Naive thymus-derived CD4-positive, alpha-beta T cell (primary cell): ENCODE measurements around the gene ULK4. TPM values are rescaled to one million over a fixed set of nuclear protein-coding genes. Genes with fewer than 3 reads are reported as not detected.
"Not testable (repeated sequence)": the region's sequence is repeated elsewhere in the genome, so short reads cannot be mapped to it uniquely, and the experiment has no call there.

Experiments used
- ATAC-seq: fragments of 150-1000 bp; cut with Tn5 transposase; 2 replicates; pipeline ENCODE4 v1.10.0; 2021; ENCODE audit warnings: mild to moderate bottlenecking, moderate library complexity
- CTCF ChIA-PET: fragments of 350-600 bp; sonication (Branson Sonifier 250); formaldehyde crosslinking; loops from one replicate; lab custom pipeline; 2021; ENCODE audit warnings: antibody characterized with exemption; lab: Charles Lee
- POLR2A ChIA-PET: fragments of 350-600 bp; sonication (Branson Sonifier 250); formaldehyde crosslinking; loops from one replicate; lab custom pipeline; 2021; ENCODE audit warnings: antibody characterized with exemption, inconsistent platforms; lab: Charles Lee
- DNase-seq, 9 donors: peaks; one replicate each; pipeline versions ENCODE4 v3.0.0 to v3.0.0-alpha.2; 2020 to 2022; ENCODE audit warnings: mixed read lengths in 1 of 9
- H3K27ac ChIP-seq: one replicate; pipeline ENCODE4 v1.7.0; 2013; ENCODE audit warnings: mild to moderate bottlenecking, low read depth, low read length, moderate library complexity
- H3K27me3 ChIP-seq, 2 donors: one replicate each; pipeline ENCODE4 v1.7.0; 2013; ENCODE audit warnings: low read length in 2 of 2, mild to moderate bottlenecking in 2 of 2, moderate library complexity in 2 of 2; ENCODE audit not compliant: control insufficient read depth in 2 of 2, insufficient read depth in 2 of 2
- H3K36me3 ChIP-seq, 3 experiments: 1 replicate in 2 of 3; 2 replicates in 1 of 3; pipeline ENCODE4 v1.7.0; 2013; ENCODE audit warnings: low read length in 3 of 3, mild to moderate bottlenecking in 3 of 3, moderate library complexity in 1 of 3; ENCODE audit not compliant: insufficient read depth in 3 of 3, control insufficient read depth in 2 of 3
- H3K4me1 ChIP-seq, 2 donors: one replicate each; pipeline ENCODE4 v1.7.0; 2013; ENCODE audit warnings: low read length in 2 of 2, mild to moderate bottlenecking in 2 of 2, moderate library complexity in 1 of 2; ENCODE audit not compliant: control insufficient read depth in 2 of 2, insufficient read depth in 2 of 2
- H3K4me3 ChIP-seq: 2 replicates; pipeline ENCODE4 v1.7.0; 2013; ENCODE audit warnings: mild to moderate bottlenecking, low read length
- H3K9me3 ChIP-seq, 3 experiments: 1 replicate in 2 of 3; 2 replicates in 1 of 3; pipeline ENCODE4 v1.7.0; 2013; ENCODE audit warnings: low read length in 3 of 3; ENCODE audit not compliant: control insufficient read depth in 2 of 3
- H3K27ac Mint-ChIP-seq, 9 donors: one replicate each; pipeline ENCODE4 v1.8.0; 2020 to 2022; ENCODE audit warnings: mixed read lengths in 9 of 9, mild to moderate bottlenecking in 8 of 9, moderate library complexity in 5 of 9, inconsistent platforms in 2 of 9
- H3K27me3 Mint-ChIP-seq, 5 donors: one replicate each; pipeline ENCODE4 v1.8.0; 2021 to 2022; ENCODE audit warnings: mixed read lengths in 5 of 5, mild to moderate bottlenecking in 1 of 5
- H3K36me3 Mint-ChIP-seq, 5 donors: one replicate each; pipeline ENCODE4 v1.8.0; 2020 to 2022; ENCODE audit warnings: mixed read lengths in 5 of 5, mild to moderate bottlenecking in 3 of 5, inconsistent platforms in 1 of 5
- H3K4me1 Mint-ChIP-seq, 7 donors: one replicate each; pipeline ENCODE4 v1.8.0; 2020 to 2022; ENCODE audit warnings: mixed read lengths in 7 of 7, mild to moderate bottlenecking in 3 of 7, inconsistent platforms in 1 of 7
- H3K4me3 Mint-ChIP-seq, 10 donors: one replicate each; pipeline ENCODE4 v1.8.0; 2020 to 2022; ENCODE audit warnings: mild to moderate bottlenecking in 10 of 10, mixed read lengths in 10 of 10, moderate library complexity in 6 of 10, inconsistent platforms in 2 of 10
- H3K9me3 Mint-ChIP-seq, 11 donors: one replicate each; pipeline ENCODE4 v1.8.0; 2020 to 2022; ENCODE audit warnings: mixed read lengths in 11 of 11, mild to moderate bottlenecking in 4 of 11, inconsistent platforms in 1 of 11, moderate library complexity in 1 of 11
- intact Hi-C, 2 donors: fragments of 100-400 bp; cut with micrococcal nuclease; formaldehyde crosslinking; loops; one replicate each; pipeline ENCODE4 v1.15.1; 2023
- polyA plus RNA-seq, 2 donors: library from polyadenylated mRNA; unstranded; fragments of 300-500 nt; fragmentation: Illumina TruSeq; gene quantifications; one replicate each; pipeline ENCODE4 v1.2.3, GENCODE V29; 2021
- total RNA-seq, 6 experiments: library from RNA in 5 of 6; stranded (reverse) in 5 of 6; gene quantifications; 1 replicate in 5 of 6; 2 replicates in 1 of 6; pipeline ENCODE4 v1.2.3 and lab custom pipeline; 2021 to 2026

The ULK4 gene
- total and polyA plus RNA-seq, 7 experiments from 2014 or later = 6.6 to 22.3 (median 18.9) TPM

GRCh38 chr3:41565948-41566514, 395.9 kb downstream of the ULK4 start:
- intact Hi-C loops = no loop called here
- Mint-ChIP-seq H3K4me1 (no peaks in the 10 kb centered on the region), H3K27ac (no peak overlapping the region), H3K9me3 (peaks cover 0 to 8% (median 2%) of the 10 kb centered on the region in 11 donors), H3K36me3 (peaks cover 0 to 49% (median 22%) of the 10 kb centered on the region in 5 donors), H3K4me3 (no peak overlapping the region), H3K27me3 (no peaks in the 10 kb centered on the region)
- no peak for DNase-seq
- no peak for ATAC-seq
- no peaks in the 10 kb centered on the region for H3K27me3 ChIP-seq
- H3K36me3 ChIP-seq = no peaks in the 10 kb centered on the region
- H3K4me1 ChIP-seq = no peaks in the 10 kb centered on the region
- CTCF ChIA-PET = no interaction called here
- no peak overlapping the region for H3K4me3 ChIP-seq
- POLR2A ChIA-PET = no interaction called here
- H3K9me3 ChIP-seq = no peaks in the 10 kb centered on the region
- no peak overlapping the region for H3K27ac ChIP-seq

- DNase-seq (no peak), ATAC-seq (no peak)
- ChIA-PET POLR2A (no interaction called here), CTCF (interaction anchor here (0.5 kb wide), 1 partner anchor 533 kb away, joined by 4 read pairs; no protein-coding TSS in a partner anchor)
- H3K27ac ChIP-seq = no peak overlapping the region
- peaks cover 0 to 8% (median 2%) of the 10 kb centered on the region in 11 donors for H3K9me3 Mint-ChIP-seq
- H3K36me3 ChIP-seq = no peaks in the 10 kb centered on the region
- no peak overlapping the region for H3K4me3 Mint-ChIP-seq
- peaks cover 0 to 47% (median 22%) of the 10 kb centered on the region in 5 donors for H3K36me3 Mint-ChIP-seq
- H3K27ac Mint-ChIP-seq = no peak overlapping the region
- no peaks in the 10 kb centered on the region for H3K4me1 ChIP-seq
- no peaks in the 10 kb centered on the region for H3K27me3 Mint-ChIP-seq
- no peaks in the 10 kb centered on the region for H3K27me3 ChIP-seq
- H3K4me3 ChIP-seq = no peak overlapping the region
- no peaks in the 10 kb centered on the region for H3K9me3 ChIP-seq
- H3K4me1 Mint-ChIP-seq = no peaks in the 10 kb centered on the region
- intact Hi-C loops = no loop called here
These were observed 396.9 kb downstream of the ULK4 start for GRCh38 chr3:41565003-41565402.

GRCh38 chr3:41556245-41556644, 405.7 kb downstream of the ULK4 start:
- H3K4me1 Mint-ChIP-seq, ATAC-seq, H3K27ac Mint-ChIP-seq, H3K4me1 ChIP-seq, H3K9me3 ChIP-seq, H3K27me3 Mint-ChIP-seq, H3K4me3 ChIP-seq, H3K27ac ChIP-seq, intact Hi-C loops, H3K27me3 ChIP-seq, H3K36me3 ChIP-seq, DNase-seq, CTCF ChIA-PET, POLR2A ChIA-PET, H3K4me3 Mint-ChIP-seq: not testable (repeated sequence)
- peaks cover 3 to 39% (median 12%) of the 10 kb centered on the region in 11 donors for H3K9me3 Mint-ChIP-seq
- H3K36me3 Mint-ChIP-seq = peaks cover 0 to 33% (median 15%) of the 10 kb centered on the region in 5 donors

GRCh38 chr3:41532976-41533375, 428.9 kb downstream of the ULK4 start:
- Mint-ChIP-seq H3K27ac (no peak overlapping the region), H3K9me3 (peaks cover 0 to 4% (median 0%) of the 10 kb centered on the region in 11 donors), H3K4me3 (no peak overlapping the region)

GRCh38 chr3:41526995-41527573, 434.8 kb downstream of the ULK4 start:
- Mint-ChIP-seq H3K4me3 (no peak overlapping the region), H3K36me3 (no peaks in the 10 kb centered on the region), H3K4me1 (peaks cover 0 to 5% (median 0%) of the 10 kb centered on the region in 7 donors), H3K27me3 (no peaks in the 10 kb centered on the region), H3K9me3 (peaks cover 0 to 1% (median 0%) of the 10 kb centered on the region in 11 donors), H3K27ac (no peak overlapping the region)
- Histone ChIP-seq H3K36me3 (no peaks in the 10 kb centered on the region), H3K27me3 (no peaks in the 10 kb centered on the region), H3K9me3 (no peaks in the 10 kb centered on the region), H3K4me1 (no peaks in the 10 kb centered on the region), H3K27ac (no peak overlapping the region), H3K4me3 (no peak overlapping the region)
- ChIA-PET POLR2A (no interaction called here), CTCF (no interaction called here)
- ATAC-seq (no peak), DNase-seq (no peak)
- intact Hi-C loops = no loop called here

More at GRCh38 chr3:41532976-41533375, 428.9 kb downstream of the ULK4 start:
- peaks cover 0 to 4% (median 0%) of the 10 kb centered on the region in 5 donors for H3K36me3 Mint-ChIP-seq
- Histone ChIP-seq H3K4me3 (no peak overlapping the region), H3K36me3 (no peaks in the 10 kb centered on the region), H3K9me3 (no peaks in the 10 kb centered on the region), H3K27me3 (no peaks in the 10 kb centered on the region), H3K4me1 (no peaks in the 10 kb centered on the region), H3K27ac (no peak overlapping the region)
- DNase-seq (no peak), ATAC-seq (no peak)
- no peaks in the 10 kb centered on the region for H3K27me3 Mint-ChIP-seq
- ChIA-PET CTCF (no interaction called here), POLR2A (no interaction called here)
- intact Hi-C loops = no loop called here
- no peaks in the 10 kb centered on the region for H3K4me1 Mint-ChIP-seq

GRCh38 chr3:41525303-41526064, 436.4 kb downstream of the ULK4 start:
- H3K36me3 ChIP-seq = no peaks in the 10 kb centered on the region
- no peaks in the 10 kb centered on the region for H3K4me1 ChIP-seq
- Mint-ChIP-seq H3K4me3 (no peak overlapping the region), H3K36me3 (no peaks in the 10 kb centered on the region), H3K27ac (peak overlapping the region in 1 of 9 donors; percentile 1), H3K27me3 (no peaks in the 10 kb centered on the region), H3K9me3 (peaks cover 0 to 1% (median 0%) of the 10 kb centered on the region in 11 donors), H3K4me1 (peaks cover 0 to 5% (median 0%) of the 10 kb centered on the region in 7 donors)
- CTCF ChIA-PET = no interaction called here
- no peaks in the 10 kb centered on the region for H3K27me3 ChIP-seq
- intact Hi-C loops = no loop called here
- no peaks in the 10 kb centered on the region for H3K9me3 ChIP-seq
- H3K27ac ChIP-seq = no peak overlapping the region
- ATAC-seq (no peak), DNase-seq (no peak)
- H3K4me3 ChIP-seq = no peak overlapping the region
- POLR2A ChIA-PET = no interaction called here
